Activated T-cell treated with anti-CD3 and anti-CD28 coated beads for 4 hours (primary cell): ENCODE results near the gene SNX1.
"Not testable (repeated sequence)": the region's sequence is repeated elsewhere in the genome, so short reads cannot be mapped to it uniquely, and the experiment has no call there.

ENCODE experiments used
- DNase-seq: peaks from one replicate; pipeline ENCODE4 v3.0.0-alpha.2; 2020

The SNX1 gene, protein sequence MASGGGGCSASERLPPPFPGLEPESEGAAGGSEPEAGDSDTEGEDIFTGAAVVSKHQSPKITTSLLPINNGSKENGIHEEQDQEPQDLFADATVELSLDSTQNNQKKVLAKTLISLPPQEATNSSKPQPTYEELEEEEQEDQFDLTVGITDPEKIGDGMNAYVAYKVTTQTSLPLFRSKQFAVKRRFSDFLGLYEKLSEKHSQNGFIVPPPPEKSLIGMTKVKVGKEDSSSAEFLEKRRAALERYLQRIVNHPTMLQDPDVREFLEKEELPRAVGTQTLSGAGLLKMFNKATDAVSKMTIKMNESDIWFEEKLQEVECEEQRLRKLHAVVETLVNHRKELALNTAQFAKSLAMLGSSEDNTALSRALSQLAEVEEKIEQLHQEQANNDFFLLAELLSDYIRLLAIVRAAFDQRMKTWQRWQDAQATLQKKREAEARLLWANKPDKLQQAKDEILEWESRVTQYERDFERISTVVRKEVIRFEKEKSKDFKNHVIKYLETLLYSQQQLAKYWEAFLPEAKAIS

DNA sequence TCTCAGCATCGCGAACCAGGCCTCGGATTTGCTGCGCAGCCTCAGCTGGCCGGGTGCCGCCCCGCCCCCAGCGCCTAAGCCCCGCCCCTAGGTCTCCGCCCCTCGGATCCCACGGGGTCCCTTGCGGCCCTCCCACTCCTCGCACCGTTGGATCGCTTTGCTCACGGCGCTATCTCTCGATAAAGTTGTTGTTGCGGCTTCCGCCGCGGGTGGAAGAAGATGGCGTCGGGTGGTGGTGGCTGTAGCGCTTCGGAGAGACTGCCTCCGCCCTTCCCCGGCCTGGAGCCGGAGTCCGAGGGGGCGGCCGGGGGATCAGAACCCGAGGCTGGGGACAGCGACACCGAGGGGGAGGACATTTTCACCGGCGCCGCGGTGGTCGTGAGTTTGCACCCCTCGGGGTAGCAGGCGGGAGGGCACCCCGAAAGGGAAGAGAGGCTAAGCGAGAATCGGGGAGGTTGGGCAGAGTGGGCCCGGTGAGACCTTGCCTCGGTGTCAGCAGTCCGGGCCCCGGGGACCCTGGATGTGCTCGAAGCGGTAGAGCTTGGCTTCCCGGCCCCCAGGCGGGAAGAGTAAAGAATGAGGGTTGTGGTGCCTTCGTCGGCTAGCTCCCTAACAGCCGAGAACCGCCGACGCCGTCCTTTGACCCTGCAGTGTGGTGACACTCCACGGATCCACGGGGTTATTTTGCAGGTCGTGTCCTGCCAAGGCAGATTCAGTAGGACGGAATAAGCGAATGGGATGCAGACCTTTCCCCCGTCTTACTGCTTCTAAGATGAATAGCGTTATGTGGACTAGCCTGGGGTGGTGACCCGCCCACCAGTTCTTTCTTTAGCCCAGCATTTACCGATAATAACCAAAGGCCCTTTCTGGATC is at the start of gene SNX1:
Gene SNX1 (plus strand): TSS at position 188 of the 873 bp plus-strand sequence. CDS start 32 bp downstream, at position 220.
- DNase-seq = peak; percentile 97

DNA sequence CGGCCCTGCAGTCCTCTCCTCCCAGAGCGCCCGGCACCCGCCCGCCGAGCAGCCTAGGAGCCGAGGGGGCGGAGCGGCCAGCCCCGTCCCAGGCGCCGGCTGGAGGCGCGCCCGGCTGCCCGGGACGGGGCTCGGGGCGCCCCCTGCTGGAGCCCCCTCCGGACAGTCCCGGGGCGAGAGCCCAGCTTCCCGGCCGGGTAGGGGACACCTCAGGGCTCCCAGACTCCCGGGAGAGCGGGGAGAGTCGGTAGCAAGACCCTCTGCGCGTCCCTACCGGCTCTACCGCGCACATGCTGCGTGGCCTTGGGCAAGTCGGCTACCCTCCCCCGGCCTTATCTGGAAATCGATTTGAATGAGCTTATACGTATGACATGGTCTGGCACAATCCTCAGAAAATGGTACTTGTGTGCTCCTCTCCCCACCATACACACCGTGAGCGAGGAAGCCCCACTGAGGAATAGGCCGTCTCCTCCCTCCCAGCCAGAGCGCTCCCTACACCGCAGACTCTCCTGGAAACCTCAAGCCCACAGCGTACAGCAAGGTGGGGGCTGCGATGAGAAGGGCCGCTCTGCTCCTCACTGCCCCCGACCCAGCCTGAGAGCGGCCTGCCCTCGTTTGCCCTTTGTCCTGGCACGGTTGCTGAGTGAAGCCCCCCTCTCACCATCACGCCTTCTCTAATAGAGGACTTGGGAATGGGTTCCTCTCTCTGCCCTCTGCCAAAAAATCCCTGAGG is 49.2 kb upstream of the SNX1 start, which contains the start of gene DAPK2:
Gene DAPK2 (minus strand): TSS at position 65 of the 733 bp plus-strand sequence. CDS start 6,224 bp downstream, outside the sequence.
- DNase-seq = peak; percentile 52

GRCh38 chr15:64048781-64049460 is 46.9 kb upstream of the SNX1 start:
- DNase-seq = no peak

- no peak for DNase-seq
These were observed 45.3 kb upstream of the SNX1 start for GRCh38 chr15:64050281-64051092.

GRCh38 chr15:64051093-64051402 is 44.7 kb upstream of the SNX1 start:
- no peak for DNase-seq

DNA sequence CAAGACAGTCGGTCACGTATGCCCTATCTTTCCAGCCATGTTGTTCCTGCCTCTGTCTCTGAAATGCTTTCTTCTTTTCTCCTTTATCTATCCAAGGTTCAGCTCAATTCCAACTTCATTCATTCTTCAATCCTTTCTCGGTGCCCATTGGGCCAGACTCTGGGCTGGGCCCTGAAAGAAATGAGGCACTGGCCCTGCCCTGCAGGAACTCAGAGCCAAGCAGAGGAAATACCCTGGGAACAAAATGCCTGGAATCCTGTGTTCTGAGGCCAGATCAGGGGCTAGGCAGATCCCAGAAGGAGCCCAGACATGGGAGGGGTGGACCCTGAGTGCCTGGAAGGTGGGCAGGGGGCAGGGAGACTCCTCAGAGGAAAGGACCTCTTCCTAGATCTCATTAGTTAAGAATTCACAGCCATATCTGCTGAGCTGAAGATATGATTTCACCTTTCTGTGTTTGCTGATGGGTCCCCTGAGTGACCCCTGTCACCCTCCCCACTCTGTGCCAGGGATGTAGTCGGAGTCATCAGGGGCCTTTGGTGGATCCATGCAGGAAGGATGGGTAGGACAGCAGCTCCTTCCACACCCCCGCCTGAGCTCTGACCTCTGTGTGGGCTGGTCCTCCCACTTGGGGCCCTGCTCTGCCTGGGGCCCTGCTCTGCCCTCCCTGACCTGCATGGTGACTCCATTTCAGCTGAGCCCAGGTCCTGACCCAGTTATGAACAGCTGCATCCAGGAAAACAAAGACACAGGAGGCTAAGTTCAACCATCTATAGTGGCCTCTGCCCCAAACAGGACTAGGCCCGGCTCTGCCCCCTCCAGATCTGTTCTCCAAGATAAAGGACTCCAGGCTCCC is 44.1 kb upstream of the SNX1 start:
- DNase-seq = no peak

DNA sequence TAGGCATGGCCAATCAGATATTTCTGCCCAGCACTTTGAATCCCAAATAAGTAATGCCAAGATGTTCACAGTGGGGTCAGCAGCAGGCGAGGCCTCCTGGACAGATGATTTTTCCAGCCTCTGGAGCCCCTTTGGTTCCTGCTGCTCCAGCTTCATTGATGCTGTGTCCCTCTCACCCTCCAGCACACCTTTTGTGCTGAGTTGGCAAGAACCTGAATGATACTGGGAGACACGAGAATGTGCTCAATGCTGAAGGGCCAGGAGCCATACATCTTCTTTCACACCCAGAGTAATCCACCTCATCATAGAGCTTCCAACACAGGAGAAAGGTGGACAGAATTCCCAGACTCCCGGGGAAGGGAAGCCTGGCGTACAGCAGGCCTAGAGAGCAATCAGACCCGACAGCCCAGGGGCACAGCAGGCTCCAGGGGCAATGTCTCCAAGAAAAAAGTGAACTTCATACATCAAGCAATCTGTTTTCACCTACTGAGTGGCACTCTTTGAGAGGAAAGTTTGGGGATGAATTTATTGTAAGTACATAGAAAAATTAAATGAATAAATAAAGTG is 42.8 kb upstream of the SNX1 start:
- no peak for DNase-seq

DNA sequence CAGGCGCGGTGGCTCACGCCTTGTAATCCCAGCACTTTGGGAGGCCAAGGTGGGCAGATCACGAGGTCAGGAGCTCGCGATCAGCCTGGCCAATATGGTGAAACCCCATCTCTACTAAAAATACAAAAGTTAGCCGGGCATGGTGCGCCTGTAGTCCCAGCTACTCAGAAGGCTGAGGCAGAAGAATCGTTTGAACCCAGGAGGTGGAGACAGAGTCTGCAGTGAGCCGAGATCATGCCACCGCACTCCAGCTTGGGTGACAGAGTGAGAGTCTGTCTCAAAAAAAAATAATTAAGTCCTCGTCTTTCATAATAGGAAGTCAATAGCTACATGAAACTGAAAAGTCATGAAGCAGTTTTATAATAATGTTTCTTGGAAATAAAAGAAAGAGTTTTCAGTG is 42.1 kb upstream of the SNX1 start:
- not testable (repeated sequence) for DNase-seq

DNA sequence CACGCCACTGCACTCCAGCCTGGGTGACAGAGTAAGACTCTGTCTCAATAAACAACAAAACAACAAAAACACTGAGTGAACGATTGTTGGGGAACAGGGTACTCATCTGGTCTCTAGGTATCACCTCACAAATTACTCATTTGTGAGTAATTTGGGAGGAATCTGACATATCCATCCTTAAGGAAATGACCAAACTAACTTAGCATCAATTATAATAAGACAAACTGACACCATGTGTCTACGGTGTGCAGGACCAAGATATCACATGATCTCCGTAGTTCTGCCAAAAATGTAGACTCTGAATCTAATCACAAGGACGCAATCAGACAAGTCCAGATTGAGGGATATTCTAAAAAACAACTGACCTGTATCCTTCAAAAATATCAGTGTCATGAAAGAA is 37.5 kb upstream of the SNX1 start:
- no peak for DNase-seq

GRCh38 chr15:64059104-64059503 is 36.7 kb upstream of the SNX1 start:
- not testable (repeated sequence) for DNase-seq

DNA sequence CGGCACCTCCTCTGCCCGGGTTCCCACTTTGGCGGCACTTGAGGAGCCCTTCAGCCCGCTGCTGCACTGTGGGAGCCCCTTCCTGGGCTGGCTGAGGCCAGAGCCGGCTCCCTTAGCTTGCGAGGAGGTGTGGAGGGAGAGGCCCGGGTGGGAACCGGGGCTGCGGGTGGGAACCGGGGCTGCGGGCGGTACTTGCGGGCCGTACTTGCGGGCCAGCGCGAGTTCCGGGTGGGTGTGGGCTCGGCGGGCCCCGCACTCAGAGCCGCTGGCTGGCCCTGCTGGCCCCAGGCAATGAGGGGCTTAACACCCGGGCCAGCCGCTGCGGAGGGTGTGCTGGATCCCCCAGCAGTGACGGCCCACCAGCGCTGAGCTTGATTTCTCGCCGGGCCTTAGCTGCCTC is 35.1 kb upstream of the SNX1 start:
- no peak for DNase-seq

GRCh38 chr15:64066451-64066850 is 29.3 kb upstream of the SNX1 start:
- DNase-seq = no peak

GRCh38 chr15:64067564-64068030 is 28.2 kb upstream of the SNX1 start:
- DNase-seq = peak; percentile 71

DNA sequence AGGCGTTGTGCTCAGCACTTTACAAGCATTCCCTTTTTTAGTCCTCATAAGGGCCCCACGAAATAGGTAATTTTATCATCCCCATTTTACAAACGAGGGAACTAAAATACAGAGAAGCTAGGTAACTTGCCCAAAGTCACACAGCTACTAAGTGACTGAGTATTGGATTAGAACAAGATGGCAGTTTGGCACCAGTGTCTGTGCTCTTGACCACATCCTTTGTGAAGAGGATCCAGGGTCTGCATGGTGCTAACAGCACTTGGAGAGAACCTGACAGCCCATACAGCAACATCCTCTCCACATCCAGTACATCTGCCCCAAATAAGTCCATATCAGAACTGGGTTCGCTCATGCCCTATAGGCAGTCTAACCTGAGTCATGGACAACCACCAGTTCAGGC is 27.6 kb upstream of the SNX1 start:
- DNase-seq = no peak

DNA sequence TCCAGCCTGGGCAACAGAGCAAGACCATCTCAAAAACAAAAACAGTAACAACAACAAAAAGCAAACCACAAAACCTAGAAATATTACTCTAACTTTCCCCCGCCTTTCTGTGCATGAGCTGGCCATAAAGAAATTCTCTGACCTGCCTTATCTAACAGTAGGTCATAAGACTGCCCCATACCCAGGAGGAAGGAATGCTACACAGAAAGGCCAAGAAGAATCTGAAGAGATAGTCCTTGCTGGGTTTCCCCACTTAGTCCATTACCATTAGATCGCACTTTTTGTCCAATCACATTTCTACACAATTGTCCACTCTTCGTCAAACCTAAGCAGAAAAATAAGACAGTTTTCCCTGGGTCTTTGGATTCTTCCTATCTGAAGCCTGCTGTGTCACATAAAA is 25.7 kb upstream of the SNX1 start:
- no peak for DNase-seq

DNA sequence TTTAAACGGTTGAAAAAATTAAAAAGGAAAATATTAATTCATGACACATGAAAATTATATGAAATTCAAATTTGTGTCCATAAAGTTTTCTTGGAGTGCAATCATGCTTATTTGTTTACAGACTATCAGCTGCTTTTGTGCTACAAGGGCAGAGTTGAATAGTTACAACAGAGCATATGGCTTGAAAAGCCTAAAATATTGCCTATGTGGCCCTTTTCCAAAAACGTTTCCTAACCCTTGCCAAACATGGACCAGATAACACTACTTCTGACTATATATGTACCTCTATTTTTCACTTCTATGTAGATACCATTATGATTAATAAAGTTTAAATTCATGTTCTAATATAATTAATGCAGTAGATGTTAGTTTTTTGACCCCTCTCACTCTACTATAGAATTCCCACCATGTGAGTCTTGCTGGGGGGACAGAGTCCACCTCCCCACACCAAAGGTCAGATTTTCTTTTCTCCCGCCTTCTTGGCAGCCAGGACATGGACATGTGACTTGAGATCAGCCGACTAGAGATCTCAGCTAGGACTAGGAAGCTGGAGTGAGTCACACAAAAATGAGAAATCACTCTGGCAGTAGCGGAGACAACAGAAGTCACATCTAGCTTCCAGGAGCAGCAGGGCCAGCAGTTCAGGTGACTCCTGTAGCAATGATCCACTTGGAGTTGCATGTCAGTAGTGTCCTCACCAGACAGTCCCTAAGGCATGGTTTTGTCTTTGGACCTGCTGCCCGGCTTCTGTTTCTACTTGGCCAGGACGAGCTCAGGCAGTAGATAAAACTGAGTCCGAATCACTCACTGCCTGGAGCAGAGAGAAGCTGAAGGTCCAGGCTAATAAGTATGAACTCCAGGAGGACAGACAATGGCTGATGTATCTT is 24.6 kb upstream of the SNX1 start:
- no peak for DNase-seq

GRCh38 chr15:64071931-64072765 is 23.6 kb upstream of the SNX1 start:
- DNase-seq = no peak

GRCh38 chr15:64072812-64073211 is 23.0 kb upstream of the SNX1 start:
- no peak for DNase-seq
